ENCODE results near the gene PBRM1. TPM values are rescaled to one million over a fixed set of nuclear protein-coding genes. Genes with fewer than 3 reads are reported as not detected.

PBRM1 gene
- total and polyA plus RNA-seq, 2 experiments from 2014 or later: 57.5 to 72.5 TPM

- Mint-ChIP-seq H3K4me3 (no peak overlapping the region), H3K9me3 (no peaks in the 10 kb centered on the region), H3K36me3 (ENCODE audit: low read depth) (peaks cover 53% of the 10 kb centered on the region), H3K4me1 (peaks cover 5% of the 10 kb centered on the region; the same call in 2 of the 3 replicates), H3K27ac (no peak overlapping the region), H3K27me3 (ENCODE audit: insufficient read depth, low read depth, poor library complexity) (peaks cover 8% of the 10 kb centered on the region)
- no peaks in the 10 kb centered on the region for H3K9me2 ChIP-seq (ENCODE audit: insufficient read depth)
- peaks cover 10% of the 10 kb centered on the region; the same call in 1 of the 2 replicates for H3K36me3 ChIP-seq (ENCODE audit: insufficient read depth)
- H3K4me2 ChIP-seq: no peak overlapping the region
- no peak overlapping the region for H2AFZ ChIP-seq
- no peaks in the 10 kb centered on the region for H3K27me3 ChIP-seq (ENCODE audit: insufficient read depth)
- no peaks in the 10 kb centered on the region for H3F3A ChIP-seq (replicated peaks; ENCODE audit: low read depth)
- no peak overlapping the region for H3K4me3 ChIP-seq
- peaks cover 7% of the 10 kb centered on the region for H3K4me1 ChIP-seq (ENCODE audit: insufficient read depth)
- H3K27ac ChIP-seq (ENCODE audit: low read depth): no peak overlapping the region
- peaks cover 23% of the 10 kb centered on the region for H3K79me2 ChIP-seq (replicated peaks; ENCODE audit: insufficient read depth)
- DNase-seq (ENCODE audit: low spot score) (no peak), ATAC-seq (no peak)
- H4K20me1 ChIP-seq (replicated peaks; ENCODE audit: insufficient read depth): peaks cover 11% of the 10 kb centered on the region
- TF ChIP-seq POLR2AphosphoS5 (IDR thresholded peaks at IDR 0.05; ENCODE audit: low read depth): no peak
- TF ChIP-seq STAT1 (IDR thresholded peaks at IDR 0.05; ENCODE audit: unreplicated experiment): no peak
- TF ChIP-seq EZH2phosphoT487 (IDR thresholded peaks at IDR 0.05; ENCODE audit: unreplicated experiment): no peak
- TF ChIP-seq JUNB (IDR thresholded peaks at IDR 0.05; ENCODE audit: unreplicated experiment): no peak
- TF ChIP-seq CREB1 (CRISPR knock-in tag; IDR thresholded peaks at IDR 0.05; ENCODE audit: low read depth): no peak
- TF ChIP-seq ETS1 (IDR thresholded peaks at IDR 0.05): no peak
- no peak for TF ChIP-seq EZH2 (IDR thresholded peaks at IDR 0.05; ENCODE audit: low read depth, unreplicated experiment)
- TF ChIP-seq, protein P1, sequence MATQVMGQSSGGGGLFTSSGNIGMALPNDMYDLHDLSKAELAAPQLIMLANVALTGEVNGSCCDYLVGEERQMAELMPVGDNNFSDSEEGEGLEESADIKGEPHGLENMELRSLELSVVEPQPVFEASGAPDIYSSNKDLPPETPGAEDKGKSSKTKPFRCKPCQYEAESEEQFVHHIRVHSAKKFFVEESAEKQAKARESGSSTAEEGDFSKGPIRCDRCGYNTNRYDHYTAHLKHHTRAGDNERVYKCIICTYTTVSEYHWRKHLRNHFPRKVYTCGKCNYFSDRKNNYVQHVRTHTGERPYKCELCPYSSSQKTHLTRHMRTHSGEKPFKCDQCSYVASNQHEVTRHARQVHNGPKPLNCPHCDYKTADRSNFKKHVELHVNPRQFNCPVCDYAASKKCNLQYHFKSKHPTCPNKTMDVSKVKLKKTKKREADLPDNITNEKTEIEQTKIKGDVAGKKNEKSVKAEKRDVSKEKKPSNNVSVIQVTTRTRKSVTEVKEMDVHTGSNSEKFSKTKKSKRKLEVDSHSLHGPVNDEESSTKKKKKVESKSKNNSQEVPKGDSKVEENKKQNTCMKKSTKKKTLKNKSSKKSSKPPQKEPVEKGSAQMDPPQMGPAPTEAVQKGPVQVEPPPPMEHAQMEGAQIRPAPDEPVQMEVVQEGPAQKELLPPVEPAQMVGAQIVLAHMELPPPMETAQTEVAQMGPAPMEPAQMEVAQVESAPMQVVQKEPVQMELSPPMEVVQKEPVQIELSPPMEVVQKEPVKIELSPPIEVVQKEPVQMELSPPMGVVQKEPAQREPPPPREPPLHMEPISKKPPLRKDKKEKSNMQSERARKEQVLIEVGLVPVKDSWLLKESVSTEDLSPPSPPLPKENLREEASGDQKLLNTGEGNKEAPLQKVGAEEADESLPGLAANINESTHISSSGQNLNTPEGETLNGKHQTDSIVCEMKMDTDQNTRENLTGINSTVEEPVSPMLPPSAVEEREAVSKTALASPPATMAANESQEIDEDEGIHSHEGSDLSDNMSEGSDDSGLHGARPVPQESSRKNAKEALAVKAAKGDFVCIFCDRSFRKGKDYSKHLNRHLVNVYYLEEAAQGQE (IDR thresholded peaks at IDR 0.05; ENCODE audit: unreplicated experiment): no peak
- no peak for TF ChIP-seq ZNF114 (CRISPR knock-in tag; IDR thresholded peaks at IDR 0.05)
- TF ChIP-seq NANOG (IDR thresholded peaks at IDR 0.05; ENCODE audit: borderline replicate concordance): no peak
- TF ChIP-seq, protein P2, sequence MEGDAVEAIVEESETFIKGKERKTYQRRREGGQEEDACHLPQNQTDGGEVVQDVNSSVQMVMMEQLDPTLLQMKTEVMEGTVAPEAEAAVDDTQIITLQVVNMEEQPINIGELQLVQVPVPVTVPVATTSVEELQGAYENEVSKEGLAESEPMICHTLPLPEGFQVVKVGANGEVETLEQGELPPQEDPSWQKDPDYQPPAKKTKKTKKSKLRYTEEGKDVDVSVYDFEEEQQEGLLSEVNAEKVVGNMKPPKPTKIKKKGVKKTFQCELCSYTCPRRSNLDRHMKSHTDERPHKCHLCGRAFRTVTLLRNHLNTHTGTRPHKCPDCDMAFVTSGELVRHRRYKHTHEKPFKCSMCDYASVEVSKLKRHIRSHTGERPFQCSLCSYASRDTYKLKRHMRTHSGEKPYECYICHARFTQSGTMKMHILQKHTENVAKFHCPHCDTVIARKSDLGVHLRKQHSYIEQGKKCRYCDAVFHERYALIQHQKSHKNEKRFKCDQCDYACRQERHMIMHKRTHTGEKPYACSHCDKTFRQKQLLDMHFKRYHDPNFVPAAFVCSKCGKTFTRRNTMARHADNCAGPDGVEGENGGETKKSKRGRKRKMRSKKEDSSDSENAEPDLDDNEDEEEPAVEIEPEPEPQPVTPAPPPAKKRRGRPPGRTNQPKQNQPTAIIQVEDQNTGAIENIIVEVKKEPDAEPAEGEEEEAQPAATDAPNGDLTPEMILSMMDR (conservative IDR thresholded peaks at IDR 0.05; ENCODE audit: low read depth in 2 of 2): no peak
- no peak for TF ChIP-seq ZNF331 (CRISPR knock-in tag; IDR thresholded peaks at IDR 0.05; ENCODE audit: low read depth)
- TF ChIP-seq, protein P3, sequence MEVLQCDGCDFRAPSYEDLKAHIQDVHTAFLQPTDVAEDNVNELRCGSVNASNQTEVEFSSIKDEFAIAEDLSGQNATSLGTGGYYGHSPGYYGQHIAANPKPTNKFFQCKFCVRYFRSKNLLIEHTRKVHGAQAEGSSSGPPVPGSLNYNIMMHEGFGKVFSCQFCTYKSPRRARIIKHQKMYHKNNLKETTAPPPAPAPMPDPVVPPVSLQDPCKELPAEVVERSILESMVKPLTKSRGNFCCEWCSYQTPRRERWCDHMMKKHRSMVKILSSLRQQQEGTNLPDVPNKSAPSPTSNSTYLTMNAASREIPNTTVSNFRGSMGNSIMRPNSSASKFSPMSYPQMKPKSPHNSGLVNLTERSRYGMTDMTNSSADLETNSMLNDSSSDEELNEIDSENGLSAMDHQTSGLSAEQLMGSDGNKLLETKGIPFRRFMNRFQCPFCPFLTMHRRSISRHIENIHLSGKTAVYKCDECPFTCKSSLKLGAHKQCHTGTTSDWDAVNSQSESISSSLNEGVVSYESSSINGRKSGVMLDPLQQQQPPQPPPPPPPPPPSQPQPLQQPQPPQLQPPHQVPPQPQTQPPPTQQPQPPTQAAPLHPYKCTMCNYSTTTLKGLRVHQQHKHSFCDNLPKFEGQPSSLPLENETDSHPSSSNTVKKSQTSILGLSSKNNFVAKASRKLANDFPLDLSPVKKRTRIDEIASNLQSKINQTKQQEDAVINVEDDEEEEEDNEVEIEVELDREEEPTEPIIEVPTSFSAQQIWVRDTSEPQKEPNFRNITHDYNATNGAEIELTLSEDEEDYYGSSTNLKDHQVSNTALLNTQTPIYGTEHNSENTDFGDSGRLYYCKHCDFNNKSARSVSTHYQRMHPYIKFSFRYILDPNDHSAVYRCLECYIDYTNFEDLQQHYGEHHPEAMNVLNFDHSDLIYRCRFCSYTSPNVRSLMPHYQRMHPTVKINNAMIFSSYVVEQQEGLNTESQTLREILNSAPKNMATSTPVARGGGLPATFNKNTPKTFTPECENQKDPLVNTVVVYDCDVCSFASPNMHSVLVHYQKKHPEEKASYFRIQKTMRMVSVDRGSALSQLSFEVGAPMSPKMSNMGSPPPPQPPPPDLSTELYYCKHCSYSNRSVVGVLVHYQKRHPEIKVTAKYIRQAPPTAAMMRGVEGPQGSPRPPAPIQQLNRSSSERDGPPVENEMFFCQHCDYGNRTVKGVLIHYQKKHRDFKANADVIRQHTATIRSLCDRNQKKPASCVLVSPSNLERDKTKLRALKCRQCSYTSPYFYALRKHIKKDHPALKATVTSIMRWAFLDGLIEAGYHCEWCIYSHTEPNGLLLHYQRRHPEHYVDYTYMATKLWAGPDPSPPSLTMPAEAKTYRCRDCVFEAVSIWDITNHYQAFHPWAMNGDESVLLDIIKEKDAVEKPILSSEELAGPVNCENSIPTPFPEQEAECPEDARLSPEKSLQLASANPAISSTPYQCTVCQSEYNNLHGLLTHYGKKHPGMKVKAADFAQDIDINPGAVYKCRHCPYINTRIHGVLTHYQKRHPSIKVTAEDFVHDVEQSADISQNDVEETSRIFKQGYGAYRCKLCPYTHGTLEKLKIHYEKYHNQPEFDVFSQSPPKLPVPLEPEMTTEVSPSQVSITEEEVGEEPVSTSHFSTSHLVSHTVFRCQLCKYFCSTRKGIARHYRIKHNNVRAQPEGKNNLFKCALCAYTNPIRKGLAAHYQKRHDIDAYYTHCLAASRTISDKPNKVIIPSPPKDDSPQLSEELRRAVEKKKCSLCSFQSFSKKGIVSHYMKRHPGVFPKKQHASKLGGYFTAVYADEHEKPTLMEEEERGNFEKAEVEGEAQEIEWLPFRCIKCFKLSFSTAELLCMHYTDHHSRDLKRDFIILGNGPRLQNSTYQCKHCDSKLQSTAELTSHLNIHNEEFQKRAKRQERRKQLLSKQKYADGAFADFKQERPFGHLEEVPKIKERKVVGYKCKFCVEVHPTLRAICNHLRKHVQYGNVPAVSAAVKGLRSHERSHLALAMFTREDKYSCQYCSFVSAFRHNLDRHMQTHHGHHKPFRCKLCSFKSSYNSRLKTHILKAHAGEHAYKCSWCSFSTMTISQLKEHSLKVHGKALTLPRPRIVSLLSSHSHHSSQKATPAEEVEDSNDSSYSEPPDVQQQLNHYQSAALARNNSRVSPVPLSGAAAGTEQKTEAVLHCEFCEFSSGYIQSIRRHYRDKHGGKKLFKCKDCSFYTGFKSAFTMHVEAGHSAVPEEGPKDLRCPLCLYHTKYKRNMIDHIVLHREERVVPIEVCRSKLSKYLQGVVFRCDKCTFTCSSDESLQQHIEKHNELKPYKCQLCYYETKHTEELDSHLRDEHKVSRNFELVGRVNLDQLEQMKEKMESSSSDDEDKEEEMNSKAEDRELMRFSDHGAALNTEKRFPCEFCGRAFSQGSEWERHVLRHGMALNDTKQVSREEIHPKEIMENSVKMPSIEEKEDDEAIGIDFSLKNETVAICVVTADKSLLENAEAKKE (CRISPR knock-in tag; IDR thresholded peaks at IDR 0.05): no peak
These were observed 158.5 kb downstream of the PBRM1 start for GRCh38 chr3:52527039-52527731.

All from GM23338 (cell line).